CD1c-positive myeloid dendritic cell (primary cell): ENCODE data around the gene ATXN2.
"Not testable (repeated sequence)": the region's sequence is repeated elsewhere in the genome, so short reads cannot be mapped to it uniquely, and the experiment has no call there.

Experiments used
- DNase-seq: peaks from one replicate; pipeline ENCODE4 v3.0.0-alpha.2; 2016; ENCODE audit errors: extremely low spot score

Gene ATXN2

GRCh38 chr12:111570084-111570961 is 28.8 kb downstream of the ATXN2 start:
- DNase-seq, result no peak

- DNase-seq, result no peak
Measured at GRCh38 chr12:111569363-111570083, 29.6 kb downstream of the ATXN2 start.

DNA sequence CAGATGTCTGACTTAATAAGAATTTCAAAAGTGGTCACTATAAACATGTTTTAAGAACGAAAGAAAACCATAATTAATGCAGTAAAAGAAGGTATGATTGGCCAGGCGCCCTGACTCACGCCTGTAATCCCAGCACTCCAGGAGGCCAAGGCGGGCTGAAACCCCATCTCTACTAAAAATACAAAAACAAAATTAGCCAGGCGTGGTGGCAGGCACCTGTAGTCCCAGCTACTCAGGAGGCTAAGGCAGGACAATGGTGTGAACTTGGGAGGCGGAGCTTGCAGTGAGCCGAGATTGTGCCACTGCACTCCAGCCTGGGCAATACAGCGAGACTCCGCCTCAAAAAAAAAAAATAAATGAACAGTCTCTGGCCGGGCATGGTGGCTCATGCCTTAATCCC is 38.3 kb downstream of the ATXN2 start:
- not testable (repeated sequence) for DNase-seq

DNA sequence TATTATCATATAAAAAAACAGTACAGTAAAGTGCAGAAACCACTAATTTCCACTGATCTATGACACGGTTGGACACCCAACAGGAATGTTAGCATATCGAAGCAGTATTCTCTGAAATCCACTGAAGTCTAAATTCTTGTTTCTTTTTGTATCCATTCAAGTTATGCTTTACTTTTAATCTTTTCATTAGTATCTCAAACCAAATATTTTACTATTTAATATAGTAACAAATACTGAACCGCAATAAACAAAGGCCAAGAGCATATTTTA is 41.1 kb downstream of the ATXN2 start:
- DNase-seq, result no peak

GRCh38 chr12:111557271-111558106 is 41.6 kb downstream of the ATXN2 start:
- no peak for DNase-seq

GRCh38 chr12:111556676-111557075 is 42.4 kb downstream of the ATXN2 start:
- DNase-seq, result no peak

GRCh38 chr12:111555313-111555712 is 43.8 kb downstream of the ATXN2 start:
- not testable (repeated sequence) for DNase-seq

DNA sequence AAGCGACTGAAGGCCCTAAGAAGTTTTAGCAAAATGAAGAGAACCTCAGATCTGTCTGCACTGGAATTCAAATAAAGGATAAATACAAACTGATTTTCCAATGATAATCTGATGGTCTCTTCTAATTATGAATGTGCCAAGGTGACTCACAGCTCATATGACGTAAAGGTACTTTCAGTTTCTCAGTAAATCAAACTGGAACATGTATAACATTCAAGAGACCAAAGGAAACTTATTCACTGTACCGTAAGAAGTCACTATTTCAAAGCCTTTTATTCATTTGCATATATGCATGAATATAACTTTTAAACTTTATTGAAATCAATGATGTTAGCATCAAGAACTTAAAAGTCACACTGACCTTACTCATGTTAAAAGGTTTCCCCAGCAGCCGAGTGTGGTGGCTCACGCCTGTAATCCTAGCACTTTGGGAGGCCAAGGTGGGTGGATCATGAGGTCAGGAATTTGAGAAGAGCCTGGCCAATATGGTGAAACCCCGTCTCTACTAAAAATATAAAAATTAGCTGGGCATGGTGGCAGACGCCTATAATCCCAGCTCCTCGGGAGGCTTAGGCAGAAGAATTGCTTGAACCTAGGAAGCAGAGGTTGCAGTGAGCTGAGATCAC is 52.2 kb downstream of the ATXN2 start:
- no peak for DNase-seq

DNA sequence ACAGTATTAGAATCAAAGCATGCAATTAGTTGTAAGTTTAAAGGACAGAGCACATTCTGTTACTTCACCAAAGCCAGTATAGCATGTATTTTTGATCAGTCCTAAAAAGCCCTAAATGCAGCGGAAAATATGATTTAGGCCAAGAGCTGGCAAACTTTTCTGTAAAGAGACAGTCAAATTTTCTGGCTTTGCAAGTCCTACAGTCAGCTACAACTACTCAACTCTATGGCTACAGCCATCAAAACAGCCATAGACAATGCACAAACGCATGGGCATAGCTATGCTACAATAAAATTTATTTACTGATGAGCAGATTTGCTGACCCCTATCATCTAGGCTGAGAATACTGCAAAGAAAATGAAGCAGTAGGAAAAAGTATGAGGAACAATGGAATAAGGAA is 52.9 kb downstream of the ATXN2 start:
- DNase-seq, result no peak

DNA sequence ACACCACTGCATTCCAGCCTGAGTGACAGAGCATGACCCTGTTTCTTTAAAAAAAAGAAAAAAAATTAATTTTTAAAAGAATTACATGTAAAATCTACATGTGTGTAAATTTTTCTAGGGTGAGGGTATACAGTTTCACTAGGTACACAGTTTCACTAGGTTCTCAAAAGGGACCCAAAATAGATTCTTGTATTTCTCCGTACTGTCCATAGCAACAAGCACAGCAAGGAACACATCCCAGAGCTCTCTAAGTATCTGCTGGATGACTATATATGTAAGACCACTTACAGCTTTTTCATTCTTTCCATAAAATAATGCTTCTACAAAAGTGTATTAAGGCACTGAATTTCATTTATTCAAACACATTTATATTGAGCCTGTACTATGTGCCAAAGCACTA is 55.1 kb downstream of the ATXN2 start:
- DNase-seq, result no peak

- no peak for DNase-seq
Measured at GRCh38 chr12:111532751-111533150, 66.4 kb downstream of the ATXN2 start.

DNA sequence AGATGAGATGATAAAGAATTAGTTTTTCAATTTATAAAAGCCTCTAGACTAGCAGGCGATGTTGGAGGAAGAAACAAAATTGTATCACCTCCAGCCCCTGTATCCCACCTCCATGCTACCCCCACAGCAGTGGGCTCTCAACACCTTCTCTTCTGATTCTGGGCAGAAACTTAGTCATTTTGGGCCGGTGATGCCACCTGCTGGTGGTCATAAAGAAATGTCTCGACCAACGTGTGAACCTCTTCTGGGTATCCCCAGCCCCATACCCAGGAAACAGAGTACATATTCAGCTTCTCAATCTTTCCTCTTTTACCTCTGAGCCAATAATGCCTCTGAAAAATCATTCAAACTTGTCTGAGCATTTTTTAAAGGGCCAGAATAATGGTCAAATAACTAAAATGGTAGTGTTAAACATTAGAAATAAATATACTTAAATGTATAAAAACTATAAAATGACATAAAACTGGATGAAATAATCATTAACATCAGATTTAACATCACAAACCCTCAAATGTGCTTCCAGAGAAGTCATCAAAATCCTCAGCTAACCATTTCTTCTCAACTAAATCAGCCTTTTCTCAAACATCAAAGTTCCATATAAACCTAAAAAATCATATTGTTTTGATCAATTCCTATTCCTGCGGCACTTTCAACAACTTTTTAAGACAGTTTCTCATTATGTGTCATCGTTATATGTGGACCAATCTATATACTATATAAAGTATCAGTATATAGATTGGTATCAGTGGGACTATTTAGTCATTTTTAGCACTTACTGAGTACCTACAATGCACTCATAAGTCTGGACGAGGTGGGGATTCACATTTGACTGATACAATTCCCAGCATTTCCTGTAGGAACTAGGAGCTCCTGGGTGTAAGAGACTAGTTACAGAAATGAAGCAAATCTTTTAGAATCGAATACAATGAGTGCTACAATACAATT is 69.4 kb downstream of the ATXN2 start:
- DNase-seq, result peak; percentile 62

GRCh38 chr12:111523587-111524167 is 75.4 kb downstream of the ATXN2 start:
- DNase-seq, result no peak

GRCh38 chr12:111521801-111522200 is 77.3 kb downstream of the ATXN2 start:
- no peak for DNase-seq

- no peak for DNase-seq
Measured at GRCh38 chr12:111519937-111520336, 79.2 kb downstream of the ATXN2 start.

GRCh38 chr12:111519083-111519482 is 80.0 kb downstream of the ATXN2 start:
- DNase-seq, result no peak

- DNase-seq, result not testable (repeated sequence)
Measured at GRCh38 chr12:111507719-111508118, 91.4 kb downstream of the ATXN2 start.

DNA sequence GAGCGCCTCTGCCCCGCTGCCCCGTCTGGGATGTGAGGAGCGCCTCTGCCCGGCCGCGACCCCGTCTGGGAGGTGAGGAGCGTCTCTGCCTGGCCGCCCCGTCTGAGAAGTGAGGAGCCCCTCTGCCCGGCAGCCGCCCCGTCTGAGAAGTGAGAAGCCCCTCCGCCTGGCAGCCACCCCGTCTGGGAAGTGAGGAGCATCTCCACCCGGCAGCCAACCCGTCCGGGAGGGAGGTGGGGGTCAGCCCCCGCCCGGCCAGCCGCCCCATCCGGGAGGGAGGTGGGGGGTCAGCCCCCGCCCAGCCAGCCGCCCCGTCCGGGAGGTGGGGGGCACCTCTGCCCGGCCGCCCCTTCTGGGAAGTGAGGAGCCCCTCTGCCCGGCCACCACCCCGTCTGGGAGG is 91.9 kb downstream of the ATXN2 start:
- not testable (repeated sequence) for DNase-seq

GRCh38 chr12:111506260-111506659 is 92.9 kb downstream of the ATXN2 start:
- DNase-seq, result no peak

GRCh38 chr12:111505601-111506036 is 93.5 kb downstream of the ATXN2 start:
- DNase-seq, result no peak
